Activated CD4-positive, alpha-beta memory T cell treated with anti-CD3 and anti-CD28 coated beads for 36 hours (primary cell): ENCODE data around the gene CCDC92. TPM values are rescaled to one million over a fixed set of nuclear protein-coding genes. Genes with fewer than 3 reads are reported as not detected.
"Not testable (repeated sequence)": the region's sequence is repeated elsewhere in the genome, so short reads cannot be mapped to it uniquely, and the experiment has no call there.

Source experiments
- CTCF ChIA-PET: fragments of 350-600 bp; sonication (Branson Sonifier 250); formaldehyde crosslinking; loops from one replicate; lab custom pipeline; 2021; ENCODE audit warnings: antibody characterized with exemption, inconsistent platforms; lab: Charles Lee
- POLR2A ChIA-PET: fragments of 350-600 bp; sonication (Branson Sonifier 250); formaldehyde crosslinking; loops from one replicate; lab custom pipeline; 2021; ENCODE audit warnings: antibody characterized with exemption; lab: Charles Lee
- DNase-seq: peaks from one replicate; pipeline ENCODE4 v3.0.0-alpha.2; 2020
- H3K27ac Mint-ChIP-seq: one replicate; pipeline ENCODE4 v1.8.0; 2021; ENCODE audit warnings: mixed read lengths
- H3K27me3 Mint-ChIP-seq: one replicate; pipeline ENCODE4 v1.8.0; 2021; ENCODE audit warnings: mixed read lengths
- H3K36me3 Mint-ChIP-seq: one replicate; pipeline ENCODE4 v1.8.0; 2021; ENCODE audit warnings: mixed read lengths
- H3K4me1 Mint-ChIP-seq: one replicate; pipeline ENCODE4 v1.8.0; 2021; ENCODE audit warnings: low read depth, mixed read lengths
- H3K4me3 Mint-ChIP-seq: one replicate; pipeline ENCODE4 v1.8.0; 2021; ENCODE audit warnings: mild to moderate bottlenecking, mixed read lengths
- H3K9me3 Mint-ChIP-seq: one replicate; pipeline ENCODE4 v1.8.0; 2021; ENCODE audit warnings: mixed read lengths
- intact Hi-C: fragments of 100-400 bp; cut with micrococcal nuclease; formaldehyde crosslinking; loops from one replicate; pipeline ENCODE4 v1.15.1; 2023
- total RNA-seq, 2 experiments: library from RNA; stranded (reverse); gene quantifications; one replicate each; pipeline ENCODE4 v1.2.3, GENCODE V29; 2021

Gene CCDC92
- total RNA-seq, 2 experiments from 2014 or later, result 11.4 to 11.7 TPM

DNA sequence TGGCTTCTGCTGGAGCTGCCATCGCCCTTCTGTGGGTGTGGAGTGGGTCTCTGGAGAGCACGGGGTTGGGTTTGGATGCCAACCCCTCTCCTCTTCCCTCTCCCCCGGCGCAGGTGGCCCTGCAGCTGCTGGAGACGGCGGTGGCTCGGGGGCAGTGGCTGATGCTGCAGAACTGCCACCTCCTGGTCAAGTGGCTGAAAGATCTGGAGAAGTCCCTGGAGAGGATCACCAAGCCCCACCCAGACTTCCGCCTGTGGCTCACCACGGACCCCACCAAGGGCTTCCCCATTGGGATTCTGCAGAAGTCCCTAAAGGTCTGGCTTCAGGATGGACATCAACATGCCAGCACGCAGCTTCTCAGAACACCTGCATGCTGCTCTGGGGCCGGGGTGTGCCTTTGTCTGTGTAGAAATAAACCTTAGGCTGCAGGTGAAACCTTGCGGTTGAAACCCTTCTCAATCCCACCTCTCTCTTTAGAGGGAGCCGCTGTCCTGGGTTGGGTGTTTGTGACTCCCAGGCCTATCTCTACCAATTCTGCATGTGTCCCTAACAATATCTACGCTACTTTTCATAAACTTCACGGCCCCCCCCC is 44.3 kb downstream of the CCDC92 start:
- ChIA-PET POLR2A (no interaction called here), CTCF (interaction anchor here (0.9 to 1.1 kb wide), 2 partner anchors 9 to 10 kb away, joined by 3 read pairs; no protein-coding TSS in a partner anchor)
- no peak for DNase-seq
- Mint-ChIP-seq H3K36me3 (no peaks in the 10 kb centered on the region), H3K27me3 (peaks cover 5% of the 10 kb centered on the region), H3K4me1 (peaks cover 13% of the 10 kb centered on the region), H3K27ac (no peak overlapping the region), H3K9me3 (no peaks in the 10 kb centered on the region), H3K4me3 (no peak overlapping the region)
- intact Hi-C loops, result no loop called here

DNA sequence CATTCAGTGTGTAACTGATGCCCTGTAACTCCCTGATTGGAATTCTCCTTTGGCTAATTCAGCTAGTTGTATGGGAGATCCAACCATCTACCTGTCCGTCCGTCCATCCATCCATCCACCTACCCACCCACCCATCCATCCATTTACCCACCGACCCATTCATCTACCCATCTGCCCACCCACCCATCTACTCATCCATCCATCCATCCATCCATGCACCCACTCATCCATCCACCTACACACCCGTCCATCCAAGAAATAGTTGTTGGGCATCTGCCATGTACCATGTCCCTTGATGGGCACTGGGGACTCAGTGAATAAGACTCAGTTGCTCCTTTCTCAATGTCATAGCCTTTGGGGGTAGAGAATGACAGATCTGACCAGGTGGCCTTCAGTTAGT is 48.1 kb downstream of the CCDC92 start:
- CTCF ChIA-PET, result no interaction called here
- no peak for DNase-seq

DNA sequence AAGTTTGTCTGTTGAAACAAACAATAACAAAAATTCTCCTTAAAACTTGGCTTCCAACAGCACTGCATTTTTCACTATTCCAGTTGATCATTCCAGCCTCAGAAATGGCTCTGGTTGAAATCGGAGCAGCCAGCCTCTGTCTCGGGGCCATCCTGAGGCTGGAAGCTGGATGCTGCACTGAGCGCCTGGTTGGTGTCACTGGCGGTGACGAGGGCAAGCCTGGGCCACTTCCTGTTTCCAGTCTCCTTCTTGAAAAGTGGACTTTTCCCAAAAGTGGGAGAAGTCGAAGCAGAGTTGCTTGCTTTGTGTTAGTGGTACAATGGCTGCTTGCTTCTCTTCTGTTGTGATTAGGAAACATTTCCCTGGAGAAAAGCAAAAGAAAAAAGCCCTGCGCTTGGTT is 48.7 kb downstream of the CCDC92 start:
- CTCF ChIA-PET, result no interaction called here
- DNase-seq, result no peak
- H3K9me3 Mint-ChIP-seq, result no peaks in the 10 kb centered on the region
- no peaks in the 10 kb centered on the region for H3K36me3 Mint-ChIP-seq
- H3K27ac Mint-ChIP-seq, result no peak overlapping the region
- H3K4me3 Mint-ChIP-seq, result no peak overlapping the region
- H3K27me3 Mint-ChIP-seq, result peaks cover 10% of the 10 kb centered on the region
- POLR2A ChIA-PET, result no interaction called here
- intact Hi-C loops, result no loop called here
- H3K4me1 Mint-ChIP-seq, result peaks cover 5% of the 10 kb centered on the region

More for the DNA sequence above, 48.1 kb downstream of the CCDC92 start:
- POLR2A ChIA-PET, result no interaction called here
- H3K36me3 Mint-ChIP-seq, result no peaks in the 10 kb centered on the region
- no peaks in the 10 kb centered on the region for H3K9me3 Mint-ChIP-seq
- intact Hi-C loops, result no loop called here
- peaks cover 5% of the 10 kb centered on the region for H3K4me1 Mint-ChIP-seq
- no peak overlapping the region for H3K4me3 Mint-ChIP-seq
- H3K27me3 Mint-ChIP-seq, result peaks cover 8% of the 10 kb centered on the region
- no peak overlapping the region for H3K27ac Mint-ChIP-seq

- Mint-ChIP-seq H3K4me3 (no peak overlapping the region), H3K27ac (no peak overlapping the region), H3K36me3 (no peaks in the 10 kb centered on the region), H3K27me3 (peaks cover 10% of the 10 kb centered on the region), H3K4me1 (peaks cover 5% of the 10 kb centered on the region), H3K9me3 (no peaks in the 10 kb centered on the region)
- ChIA-PET CTCF (no interaction called here), POLR2A (no interaction called here)
- no peak for DNase-seq
- intact Hi-C loops, result no loop called here
These were observed 49.6 kb downstream of the CCDC92 start for GRCh38 chr12:123923038-123923437.

- H3K4me3 Mint-ChIP-seq, result no peak overlapping the region
- DNase-seq, result no peak
- no peaks in the 10 kb centered on the region for H3K9me3 Mint-ChIP-seq
- ChIA-PET CTCF (no interaction called here), POLR2A (no interaction called here)
- no peaks in the 10 kb centered on the region for H3K36me3 Mint-ChIP-seq
- H3K27ac Mint-ChIP-seq, result no peak overlapping the region
- intact Hi-C loops, result no loop called here
- H3K4me1 Mint-ChIP-seq, result peaks cover 14% of the 10 kb centered on the region
- H3K27me3 Mint-ChIP-seq, result peaks cover 8% of the 10 kb centered on the region
These were observed 52.7 kb downstream of the CCDC92 start for GRCh38 chr12:123919980-123920360.

GRCh38 chr12:123917337-123917850 is 55.2 kb downstream of the CCDC92 start:
- intact Hi-C loops, result no loop called here
- Mint-ChIP-seq H3K27me3 (peaks cover 4% of the 10 kb centered on the region), H3K36me3 (no peaks in the 10 kb centered on the region), H3K27ac (no peak overlapping the region), H3K9me3 (no peaks in the 10 kb centered on the region), H3K4me1 (peaks cover 14% of the 10 kb centered on the region), H3K4me3 (no peak overlapping the region)
- CTCF ChIA-PET, result interaction anchor here (1.5 to 4.1 kb wide), 2 partner anchors 12 to 22 kb away, joined by 5 to 24 read pairs; no protein-coding TSS in a partner anchor
- POLR2A ChIA-PET, result no interaction called here
- DNase-seq, result no peak

- ChIA-PET POLR2A (interaction anchor here (0.6 kb wide), 1 partner anchor 859 kb away, joined by 3 read pairs; no protein-coding TSS in a partner anchor), CTCF (interaction anchor here (1.5 to 4.1 kb wide), 2 partner anchors 11 to 22 kb away, joined by 5 to 24 read pairs; no protein-coding TSS in a partner anchor)
- H3K27me3 Mint-ChIP-seq, result peaks cover 4% of the 10 kb centered on the region
- peak; percentile 78 for DNase-seq
- H3K4me1 Mint-ChIP-seq, result peaks cover 14% of the 10 kb centered on the region
- no peak overlapping the region for H3K4me3 Mint-ChIP-seq
- no peaks in the 10 kb centered on the region for H3K36me3 Mint-ChIP-seq
- no peaks in the 10 kb centered on the region for H3K9me3 Mint-ChIP-seq
- intact Hi-C loops, result no loop called here
- H3K27ac Mint-ChIP-seq, result peak overlapping the region; percentile 14
These were observed 55.9 kb downstream of the CCDC92 start for GRCh38 chr12:123916729-123917128.

GRCh38 chr12:123914726-123915333 is 57.8 kb downstream of the CCDC92 start:
- CTCF ChIA-PET, result interaction anchor here (0.8 to 4.1 kb wide), 2 partner anchors 9 to 849 kb away, joined by 3 to 24 read pairs; no protein-coding TSS in a partner anchor
- Mint-ChIP-seq H3K9me3 (no peaks in the 10 kb centered on the region), H3K27me3 (peaks cover 4% of the 10 kb centered on the region), H3K27ac (no peak overlapping the region), H3K4me3 (no peak overlapping the region), H3K4me1 (peaks cover 12% of the 10 kb centered on the region), H3K36me3 (no peaks in the 10 kb centered on the region)
- intact Hi-C loops, result no loop called here
- POLR2A ChIA-PET, result no interaction called here
- DNase-seq, result no peak

GRCh38 chr12:123912415-123913380 is 59.9 kb downstream of the CCDC92 start:
- Mint-ChIP-seq H3K4me1 (peaks cover 12% of the 10 kb centered on the region), H3K27me3 (no peaks in the 10 kb centered on the region), H3K9me3 (no peaks in the 10 kb centered on the region), H3K4me3 (no peak overlapping the region), H3K36me3 (no peaks in the 10 kb centered on the region), H3K27ac (no peak overlapping the region)
- DNase-seq, result no peak
- CTCF ChIA-PET, result interaction anchor here (1.5 to 4.1 kb wide), 2 partner anchors 7 to 120 kb away, joined by 4 to 24 read pairs; no protein-coding TSS in a partner anchor
- intact Hi-C loops, result no loop called here
- POLR2A ChIA-PET, result no interaction called here

GRCh38 chr12:123911672-123912409 is 60.8 kb downstream of the CCDC92 start:
- H3K4me3 Mint-ChIP-seq, POLR2A ChIA-PET, H3K9me3 Mint-ChIP-seq, DNase-seq, intact Hi-C loops, H3K27me3 Mint-ChIP-seq, H3K36me3 Mint-ChIP-seq, H3K27ac Mint-ChIP-seq: not testable (repeated sequence)
- CTCF ChIA-PET, result interaction anchor here (2.0 kb wide), 1 partner anchor 26 kb away, joined by 5 read pairs; no protein-coding TSS in a partner anchor
- peaks cover 10% of the 10 kb centered on the region for H3K4me1 Mint-ChIP-seq

DNA sequence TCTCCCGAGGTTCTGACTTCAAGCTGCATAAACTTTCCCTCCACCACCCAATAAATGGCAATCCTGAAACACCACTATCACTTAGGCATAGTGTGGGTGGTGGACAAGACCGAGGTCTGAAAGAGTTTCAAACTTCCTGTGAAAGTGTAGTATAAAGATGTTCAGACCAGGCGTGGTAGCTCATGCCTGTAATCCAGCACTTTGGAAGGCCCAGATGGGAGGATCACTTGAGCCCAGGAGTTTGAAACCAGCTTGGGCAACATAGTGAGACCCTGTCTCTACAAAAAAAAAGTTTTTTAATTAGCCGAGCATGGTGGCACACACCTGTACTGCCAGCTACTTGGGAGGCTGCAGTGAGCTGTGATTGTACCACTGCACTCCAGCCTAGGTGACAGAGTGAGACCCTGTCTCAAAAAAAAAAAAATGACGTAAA is 61.9 kb downstream of the CCDC92 start:
- CTCF ChIA-PET, result interaction anchor here (1.8 to 2.7 kb wide), 3 partner anchors 27 to 122 kb away, joined by 5 to 10 read pairs (median 5); no protein-coding TSS in a partner anchor
- POLR2A ChIA-PET, result no interaction called here
- Mint-ChIP-seq H3K4me3 (no peak overlapping the region), H3K9me3 (no peaks in the 10 kb centered on the region), H3K36me3 (no peaks in the 10 kb centered on the region), H3K27me3 (no peaks in the 10 kb centered on the region), H3K4me1 (peaks cover 3% of the 10 kb centered on the region), H3K27ac (no peak overlapping the region)
- intact Hi-C loops, result no loop called here
- DNase-seq, result no peak
